ENCODE results near the gene UPF2. TPM values are rescaled to one million over a fixed set of nuclear protein-coding genes. Genes with fewer than 3 reads are reported as not detected.
A peak's percentile ranks its signal among the peaks of the same experiment; 100 is the strongest.

Gene UPF2
- total and polyA plus RNA-seq, 2 donors (not counting 1 experiment from before 2014, with no cell fraction given), result 8.9 to 60.0 TPM

DNA sequence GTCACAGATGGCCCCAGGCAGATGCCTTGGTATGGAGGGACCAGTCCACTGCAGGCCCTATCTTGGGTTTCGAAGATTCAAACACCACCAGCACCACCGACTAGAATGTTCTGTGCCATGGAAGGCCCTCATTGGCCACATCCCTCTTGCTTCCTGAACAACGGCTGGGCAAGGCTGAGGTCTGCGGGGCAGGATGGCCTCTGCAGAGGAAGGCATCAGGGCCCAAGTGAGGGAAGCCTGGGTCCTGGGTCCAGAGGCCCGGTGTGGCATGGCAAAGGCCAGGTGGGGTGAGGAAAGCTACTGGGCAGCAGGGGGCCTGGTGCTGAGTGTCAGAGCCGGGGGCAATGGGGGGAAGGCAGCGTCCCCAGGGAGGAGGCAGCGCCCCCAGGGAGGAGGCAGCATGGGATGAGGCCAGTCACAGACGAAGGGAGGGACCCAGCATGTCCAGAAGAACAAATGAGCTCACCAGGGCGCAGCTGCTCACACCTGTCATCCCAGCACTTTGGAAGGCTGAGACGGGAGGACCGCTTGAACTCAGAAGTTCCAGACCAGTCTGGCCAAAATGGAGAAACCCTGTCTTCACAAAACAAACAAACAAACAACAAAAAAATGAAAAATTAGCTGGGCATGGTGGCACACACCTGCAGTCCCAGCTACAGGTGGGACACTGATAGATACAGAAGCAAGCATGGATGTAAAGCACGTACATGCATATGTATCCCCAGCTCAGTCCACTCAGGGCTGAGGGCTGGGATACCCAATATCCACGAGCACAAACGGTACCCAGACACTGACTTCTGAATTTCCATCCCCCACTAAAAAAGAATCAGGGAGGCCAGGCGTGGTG lies 155.0 kb downstream of the UPF2 start:
- H4K20me1 ChIP-seq (ENCODE audit: control insufficient read depth, insufficient read depth, low read length, poor library complexity, severe bottlenecking), result no peaks in the 10 kb centered on the region
- peaks cover 0 to 6% of the 10 kb centered on the region in 2 donors for H3K4me1 ChIP-seq (ENCODE audit: control insufficient read depth in 2 of 2, insufficient read depth in 2 of 2, low read length in 2 of 2)
- Mint-ChIP-seq H3K4me1 (no peaks in the 10 kb centered on the region), H3K27me3 (no peaks in the 10 kb centered on the region), H3K4me3 (no peak overlapping the region), H3K9me3 (ENCODE audit: insufficient read depth) (no peaks in the 10 kb centered on the region), H3K27ac (no peak overlapping the region)
- H3K9ac ChIP-seq (ENCODE audit: low read length), result no peak overlapping the region
- ChIA-PET POLR2A (no interaction called here), CTCF (no interaction called here)
- ATAC-seq (ENCODE audit: low read depth), result no peak
- H3K79me2 ChIP-seq (ENCODE audit: control insufficient read depth, insufficient read depth, low read length), result no peaks in the 10 kb centered on the region
- H3K27ac ChIP-seq (ENCODE audit: low read length in 2 of 2), result no peak overlapping the region
- no peaks in the 10 kb centered on the region for H3K27me3 ChIP-seq (replicated peaks in 1 of 4; ENCODE audit: control extremely low read depth in 1 of 4, control insufficient read depth in 3 of 4, insufficient read depth in 4 of 4, low read length in 3 of 4)
- no peak overlapping the region for H3K4me2 ChIP-seq (replicated peaks; ENCODE audit: low read depth, low read length, poor library complexity, severe bottlenecking)
- 94% methylated on average over 15 of the region's 16 CpGs for WGBS (ENCODE audit: insufficient coverage)
- intact Hi-C loops (cut with micrococcal nuclease), result loop anchor here (1.0 kb wide), 1 partner anchor 24 kb away; no protein-coding TSS in a partner anchor
- no peak for DNase-seq
- no peaks in the 10 kb centered on the region for H3K9me3 ChIP-seq (ENCODE audit: control extremely low read depth in 1 of 3, control insufficient read depth in 2 of 3, insufficient read depth in 1 of 3, low read length in 2 of 3)
- no peak overlapping the region for H2AFZ ChIP-seq (ENCODE audit: insufficient read depth, low read depth, low read length, poor library complexity, severe bottlenecking)
- no peak overlapping the region for H3K4me3 ChIP-seq (ENCODE audit: control extremely low read depth in 1 of 5, extremely low read depth in 1 of 5, insufficient read depth in 1 of 5, low read depth in 2 of 5, low read length in 4 of 5)
- TF ChIP-seq EZH2 (IDR thresholded peaks at IDR 0.05; ENCODE audit: borderline replicate concordance, insufficient read depth, low read depth, low read length, poor library complexity, severe bottlenecking), result no peak
- no peak for TF ChIP-seq CTCF (IDR thresholded peaks at IDR 0.05)
- H3K36me3 ChIP-seq (replicated peaks in 1 of 2; ENCODE audit: control extremely low read depth in 1 of 2, control insufficient read depth in 1 of 2, extremely low read depth in 1 of 2, insufficient read depth in 2 of 2, low read length in 1 of 2), result no peaks in the 10 kb centered on the region

- Histone ChIP-seq H3K4me2 (replicated peaks; ENCODE audit: low read depth, low read length, poor library complexity, severe bottlenecking) (no peak overlapping the region), H3K27me3 (replicated peaks in 1 of 4; ENCODE audit: control extremely low read depth in 1 of 4, control insufficient read depth in 3 of 4, insufficient read depth in 4 of 4, low read length in 3 of 4) (no peaks in the 10 kb centered on the region), H3K9ac (ENCODE audit: low read length) (no peak overlapping the region), H2AFZ (ENCODE audit: insufficient read depth, low read depth, low read length, poor library complexity, severe bottlenecking) (no peak overlapping the region), H3K9me3 (ENCODE audit: control extremely low read depth in 1 of 3, control insufficient read depth in 2 of 3, insufficient read depth in 1 of 3, low read length in 2 of 3) (no peaks in the 10 kb centered on the region), H3K27ac (ENCODE audit: low read length in 2 of 2) (no peak overlapping the region), H3K4me1 (ENCODE audit: control insufficient read depth in 2 of 2, insufficient read depth in 2 of 2, low read length in 2 of 2) (peaks cover 0 to 6% of the 10 kb centered on the region in 2 donors), H3K79me2 (ENCODE audit: control insufficient read depth, insufficient read depth, low read length) (no peaks in the 10 kb centered on the region), H4K20me1 (ENCODE audit: control insufficient read depth, insufficient read depth, low read length, poor library complexity, severe bottlenecking) (no peaks in the 10 kb centered on the region), H3K36me3 (replicated peaks in 1 of 2; ENCODE audit: control extremely low read depth in 1 of 2, control insufficient read depth in 1 of 2, extremely low read depth in 1 of 2, insufficient read depth in 2 of 2, low read length in 1 of 2) (no peaks in the 10 kb centered on the region), H3K4me3 (ENCODE audit: control extremely low read depth in 1 of 5, extremely low read depth in 1 of 5, insufficient read depth in 1 of 5, low read depth in 2 of 5, low read length in 4 of 5) (no peak overlapping the region)
- ATAC-seq (ENCODE audit: low read depth) (peak; percentile 41), DNase-seq (peak; percentile 25)
- 66% methylated on average over 12 of the region's 12 CpGs for WGBS (ENCODE audit: insufficient coverage)
- POLR2A ChIA-PET, result no interaction called here
- Mint-ChIP-seq H3K27ac (no peak overlapping the region), H3K4me3 (no peak overlapping the region), H3K9me3 (ENCODE audit: insufficient read depth) (no peaks in the 10 kb centered on the region), H3K27me3 (no peaks in the 10 kb centered on the region), H3K4me1 (no peaks in the 10 kb centered on the region)
- CTCF ChIA-PET, result no interaction called here
- TF ChIP-seq CTCF (IDR thresholded peaks at IDR 0.05) (no peak), EZH2 (IDR thresholded peaks at IDR 0.05; ENCODE audit: borderline replicate concordance, insufficient read depth, low read depth, low read length, poor library complexity, severe bottlenecking) (no peak)
- intact Hi-C loops (cut with micrococcal nuclease), result no loop called here
Observed at GRCh38 chr10:11886851-11887250, 155.8 kb downstream of the UPF2 start.

All from B cell (primary cell).